ENCODE results near the gene CACNG8.

Gene CACNG8

DNA sequence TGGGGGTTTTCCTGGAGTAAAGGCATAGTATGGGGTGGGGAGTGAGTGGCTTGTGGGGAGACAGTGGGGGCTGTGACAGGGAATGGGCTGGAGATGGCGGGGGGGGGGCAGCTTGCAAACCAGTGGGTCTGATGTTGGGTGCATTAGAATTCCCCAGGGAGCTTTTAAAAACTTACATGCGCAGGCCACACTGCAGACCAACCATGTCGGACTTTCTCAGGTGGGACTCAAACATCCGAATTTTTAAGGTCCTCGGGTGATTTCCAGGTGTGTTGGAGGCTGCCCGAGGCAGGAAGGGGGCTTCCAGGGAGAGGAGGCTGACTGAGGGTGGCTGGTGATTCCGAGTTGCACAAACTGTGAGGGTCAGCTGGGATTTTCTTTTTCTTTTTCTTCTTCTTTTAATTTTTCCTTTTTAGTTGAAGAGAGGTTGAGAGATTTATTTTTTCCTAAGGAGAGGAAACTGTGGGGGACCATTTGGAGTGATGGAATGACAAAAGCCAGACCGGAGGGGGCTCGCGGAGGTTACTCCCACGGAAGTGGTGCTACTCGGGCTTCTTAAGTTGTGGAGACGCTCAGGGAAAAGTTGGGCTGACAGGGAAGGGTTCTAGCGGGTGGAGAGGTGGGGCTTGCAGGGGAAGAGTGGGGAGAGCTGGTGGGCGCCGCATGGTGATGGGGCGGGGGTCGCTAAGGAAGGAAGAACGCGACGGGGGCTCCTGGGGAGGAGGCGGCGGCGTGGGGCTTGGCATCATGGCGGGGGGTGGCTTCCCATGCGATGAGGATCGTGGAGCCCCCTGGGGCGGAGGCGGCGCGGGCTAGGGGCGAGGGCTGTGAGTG lies 997 bp upstream of the CACNG8 start:
- no peak for DNase-seq (ENCODE audit: low spot score)
- TF ChIP-seq, protein P1, sequence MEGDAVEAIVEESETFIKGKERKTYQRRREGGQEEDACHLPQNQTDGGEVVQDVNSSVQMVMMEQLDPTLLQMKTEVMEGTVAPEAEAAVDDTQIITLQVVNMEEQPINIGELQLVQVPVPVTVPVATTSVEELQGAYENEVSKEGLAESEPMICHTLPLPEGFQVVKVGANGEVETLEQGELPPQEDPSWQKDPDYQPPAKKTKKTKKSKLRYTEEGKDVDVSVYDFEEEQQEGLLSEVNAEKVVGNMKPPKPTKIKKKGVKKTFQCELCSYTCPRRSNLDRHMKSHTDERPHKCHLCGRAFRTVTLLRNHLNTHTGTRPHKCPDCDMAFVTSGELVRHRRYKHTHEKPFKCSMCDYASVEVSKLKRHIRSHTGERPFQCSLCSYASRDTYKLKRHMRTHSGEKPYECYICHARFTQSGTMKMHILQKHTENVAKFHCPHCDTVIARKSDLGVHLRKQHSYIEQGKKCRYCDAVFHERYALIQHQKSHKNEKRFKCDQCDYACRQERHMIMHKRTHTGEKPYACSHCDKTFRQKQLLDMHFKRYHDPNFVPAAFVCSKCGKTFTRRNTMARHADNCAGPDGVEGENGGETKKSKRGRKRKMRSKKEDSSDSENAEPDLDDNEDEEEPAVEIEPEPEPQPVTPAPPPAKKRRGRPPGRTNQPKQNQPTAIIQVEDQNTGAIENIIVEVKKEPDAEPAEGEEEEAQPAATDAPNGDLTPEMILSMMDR (IDR thresholded peaks at IDR 0.05; ENCODE audit: extremely low read depth, missing control alignments): no peak

DNA sequence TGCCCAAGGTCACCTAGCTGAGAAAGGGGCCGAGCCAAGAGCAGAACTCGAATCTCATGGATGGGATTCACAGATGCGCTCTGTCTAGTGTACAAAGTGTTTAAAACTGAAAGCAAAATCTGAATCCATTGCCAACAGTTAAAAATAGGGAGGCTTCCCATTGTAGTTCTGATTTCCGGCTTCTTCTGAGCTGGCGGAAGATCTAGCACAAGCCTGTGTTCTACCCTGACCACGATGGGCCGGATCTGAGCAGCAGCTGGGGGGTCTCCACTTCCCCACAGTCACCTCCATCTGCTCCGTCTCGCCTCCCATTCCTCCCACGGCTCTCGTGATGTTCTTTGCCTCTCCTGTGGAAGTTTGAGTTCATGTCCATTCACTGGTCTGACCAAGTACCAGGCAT lies 2.4 kb downstream of the CACNG8 start:
- TF ChIP-seq, protein P1 (IDR thresholded peaks at IDR 0.05; ENCODE audit: extremely low read depth, missing control alignments): no peak
- DNase-seq (ENCODE audit: low spot score): no peak

DNA sequence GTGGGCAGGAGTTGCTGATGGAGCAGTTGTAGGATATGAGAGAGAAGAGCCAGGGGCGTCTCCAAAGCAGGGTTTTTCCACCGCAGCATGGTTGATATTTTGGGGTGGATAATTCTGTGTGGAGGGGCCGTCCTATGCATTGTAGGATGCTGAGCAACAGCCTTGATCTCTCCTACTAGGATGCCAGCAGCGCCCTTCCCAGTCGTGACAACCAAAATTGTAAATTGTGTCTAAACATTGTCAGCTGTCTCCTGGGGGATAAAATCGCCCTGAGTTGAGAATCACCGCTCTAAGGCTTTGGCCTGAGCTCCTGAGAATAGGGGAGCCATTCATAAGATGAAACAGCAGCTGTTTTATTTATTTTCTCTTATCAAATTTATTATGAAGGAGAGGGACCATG lies 4.2 kb downstream of the CACNG8 start:
- DNase-seq (ENCODE audit: low spot score): no peak

DNA sequence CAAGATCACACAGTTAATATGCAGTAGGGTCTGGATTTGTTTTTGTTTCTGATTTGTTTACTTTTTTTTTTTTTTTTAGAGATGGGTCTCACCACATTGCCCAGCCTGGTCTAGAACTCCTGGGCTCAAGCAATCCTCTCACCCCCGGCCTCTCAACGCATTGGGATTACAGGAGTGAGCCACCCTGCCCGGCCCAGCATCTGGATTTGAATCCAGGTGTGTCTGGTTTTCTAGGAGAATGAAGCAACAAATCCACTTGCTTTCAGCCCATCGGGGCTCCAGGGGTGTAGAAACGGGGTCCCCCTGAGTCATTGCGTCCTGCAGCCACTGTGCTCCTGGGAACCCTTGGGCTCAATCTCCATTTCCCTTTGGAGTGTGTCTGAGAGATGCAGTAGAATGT lies 6.6 kb downstream of the CACNG8 start:
- TF ChIP-seq, protein P1 (IDR thresholded peaks at IDR 0.05; ENCODE audit: extremely low read depth, missing control alignments): no peak
- no peak for DNase-seq (ENCODE audit: low spot score)

More for the DNA sequence above, 4.2 kb downstream of the CACNG8 start:
- TF ChIP-seq, protein P1 (IDR thresholded peaks at IDR 0.05; ENCODE audit: extremely low read depth, missing control alignments): no peak

DNA sequence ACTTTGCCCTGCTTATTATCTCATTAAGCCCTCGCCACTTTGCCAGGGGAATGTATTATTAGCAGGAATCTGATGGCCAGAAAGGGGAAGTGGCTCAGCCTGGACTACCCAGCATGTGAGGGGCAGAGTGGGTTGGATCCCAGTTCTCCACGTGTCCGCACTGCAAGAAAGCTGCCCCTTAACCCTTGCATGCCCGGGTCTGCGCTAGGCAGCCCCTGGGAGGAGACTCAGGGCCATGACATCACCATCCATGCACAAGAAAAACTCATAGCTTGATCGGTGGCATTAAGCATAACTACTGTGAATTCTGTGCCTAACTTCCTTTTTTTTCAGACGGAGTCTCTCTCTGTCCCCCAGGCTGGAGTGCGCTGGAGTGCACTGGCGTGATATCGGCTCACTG lies 8.9 kb downstream of the CACNG8 start:
- TF ChIP-seq, protein P1 (IDR thresholded peaks at IDR 0.05; ENCODE audit: extremely low read depth, missing control alignments): no peak
- no peak for DNase-seq (ENCODE audit: low spot score)

DNA sequence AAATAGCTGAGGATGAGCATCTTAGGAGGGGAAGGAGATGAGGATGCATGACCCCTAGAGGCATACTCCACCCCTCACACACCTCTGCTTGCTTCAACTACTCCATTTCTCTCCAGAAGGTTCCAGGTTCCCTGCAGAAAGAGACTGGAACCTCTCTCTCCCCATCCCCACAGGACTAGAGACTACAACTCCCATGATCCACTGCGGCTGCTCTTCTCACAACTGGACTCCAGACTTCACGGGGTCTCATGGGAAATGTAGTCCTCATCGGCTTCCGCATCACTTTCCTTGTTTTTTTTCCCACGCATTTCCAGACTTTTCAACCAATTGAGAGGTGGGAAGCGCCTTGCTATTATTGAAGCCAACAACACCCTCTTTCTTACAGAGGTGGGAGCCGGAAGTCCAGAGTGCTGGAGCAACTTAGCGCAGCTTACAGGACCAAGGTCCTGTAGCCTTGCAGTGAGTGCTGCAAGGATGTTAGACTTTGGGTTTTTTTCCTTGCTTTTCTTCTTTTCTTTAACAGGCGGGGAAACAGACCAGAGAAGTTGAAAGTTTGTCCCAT lies 14.8 kb downstream of the CACNG8 start:
- peak; percentile 73 for DNase-seq (ENCODE audit: low spot score)
- TF ChIP-seq, protein P1 (IDR thresholded peaks at IDR 0.05; ENCODE audit: extremely low read depth, missing control alignments): no peak

DNA sequence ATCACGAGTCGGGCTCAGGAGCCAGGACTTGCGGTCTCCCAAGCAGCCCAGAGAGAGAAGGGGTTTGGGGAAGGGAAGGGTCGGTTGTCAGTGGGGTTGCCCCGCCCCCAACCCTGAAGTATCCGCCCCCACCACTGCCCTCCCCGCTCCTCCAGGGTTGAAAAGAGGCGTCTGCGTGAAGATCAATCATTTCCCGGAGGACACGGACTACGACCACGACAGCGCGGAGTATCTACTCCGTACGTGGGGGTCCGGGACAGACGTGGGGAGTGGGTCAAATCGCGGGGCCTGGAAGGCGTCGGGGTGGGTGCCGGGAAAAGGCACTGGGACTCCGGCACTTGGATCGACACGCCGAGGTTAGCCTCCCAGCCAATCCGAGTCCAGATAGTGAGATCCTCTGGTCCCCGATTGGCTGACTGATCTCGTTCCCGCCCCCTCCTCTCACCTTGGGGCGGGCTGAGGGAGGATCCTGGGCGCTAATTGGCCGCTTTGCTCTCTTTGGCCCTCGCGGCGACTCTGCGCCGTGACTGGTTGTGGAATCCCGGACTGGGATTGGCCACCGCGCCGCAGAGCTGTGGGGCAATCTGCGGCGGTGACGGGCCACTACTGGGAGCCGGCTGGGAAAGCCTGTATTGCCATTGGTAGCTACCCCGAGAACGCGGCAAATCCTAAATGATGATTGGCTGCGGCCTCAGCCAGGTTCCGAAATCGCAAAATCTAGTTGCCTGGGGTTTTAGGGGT lies 15.4 kb downstream of the CACNG8 start:
- TF ChIP-seq, protein P1 (IDR thresholded peaks at IDR 0.05; ENCODE audit: extremely low read depth, missing control alignments): no peak

More for the DNA sequence above, 15.4 kb downstream of the CACNG8 start:
- DNase-seq (ENCODE audit: low spot score): no peak

All from GM20000 (cell line).